ENCODE data around the gene ATP8B4. TPM values are rescaled to one million over a fixed set of nuclear protein-coding genes. Genes with fewer than 3 reads are reported as not detected.

The ATP8B4 gene
- total RNA-seq, 1 donor, result 0.99 TPM

- H3K4me3 ChIP-seq (ENCODE audit: low read depth, low read length), result no peak overlapping the region
- TF ChIP-seq CTCF (IDR thresholded peaks at IDR 0.05; ENCODE audit: insufficient read depth, low read length), result no peak
- DNase-seq (ENCODE audit: low read depth), result no peak
Observed at GRCh38 chr15:50120729-50121128, 1.7 kb upstream of the ATP8B4 start.

DNA sequence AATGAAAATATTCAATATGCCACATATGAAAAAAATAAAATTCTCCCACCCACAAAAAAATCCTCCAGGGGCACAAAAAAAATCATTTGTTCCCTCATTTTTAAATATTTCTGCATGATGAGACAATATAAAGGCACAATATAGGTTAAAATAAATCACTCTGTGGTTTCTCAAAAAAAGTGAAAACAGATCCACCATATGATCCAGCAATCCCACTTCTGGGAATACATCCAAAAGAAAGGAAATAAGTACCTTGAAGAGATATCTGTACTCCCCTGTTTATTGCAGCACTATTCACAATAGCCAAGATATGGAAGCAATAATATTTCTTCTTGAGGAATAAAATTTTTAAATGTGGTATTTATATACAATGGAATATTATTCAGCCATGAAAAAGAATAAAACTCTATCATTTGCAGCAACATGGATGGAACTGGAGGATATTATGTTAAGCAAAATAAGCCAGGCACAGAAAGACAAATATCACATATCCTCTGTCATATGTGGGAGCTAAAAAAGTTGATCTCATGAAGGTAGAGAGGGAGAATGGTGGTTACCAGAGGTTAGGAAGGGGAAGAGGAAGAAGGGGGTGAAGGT lies 1.5 kb downstream of the ATP8B4 start:
- DNase-seq (ENCODE audit: low read depth), result no peak
- no peak for TF ChIP-seq CTCF (IDR thresholded peaks at IDR 0.05; ENCODE audit: insufficient read depth, low read length)
- H3K4me3 ChIP-seq (ENCODE audit: low read depth, low read length), result no peak overlapping the region

GRCh38 chr15:50116477-50116876 lies 2.6 kb downstream of the ATP8B4 start:
- peak; percentile 34 for TF ChIP-seq CTCF (IDR thresholded peaks at IDR 0.05; ENCODE audit: insufficient read depth, low read length)
- no peak overlapping the region for H3K4me3 ChIP-seq (ENCODE audit: low read depth, low read length)
- DNase-seq (ENCODE audit: low read depth), result peak; percentile 27

DNA sequence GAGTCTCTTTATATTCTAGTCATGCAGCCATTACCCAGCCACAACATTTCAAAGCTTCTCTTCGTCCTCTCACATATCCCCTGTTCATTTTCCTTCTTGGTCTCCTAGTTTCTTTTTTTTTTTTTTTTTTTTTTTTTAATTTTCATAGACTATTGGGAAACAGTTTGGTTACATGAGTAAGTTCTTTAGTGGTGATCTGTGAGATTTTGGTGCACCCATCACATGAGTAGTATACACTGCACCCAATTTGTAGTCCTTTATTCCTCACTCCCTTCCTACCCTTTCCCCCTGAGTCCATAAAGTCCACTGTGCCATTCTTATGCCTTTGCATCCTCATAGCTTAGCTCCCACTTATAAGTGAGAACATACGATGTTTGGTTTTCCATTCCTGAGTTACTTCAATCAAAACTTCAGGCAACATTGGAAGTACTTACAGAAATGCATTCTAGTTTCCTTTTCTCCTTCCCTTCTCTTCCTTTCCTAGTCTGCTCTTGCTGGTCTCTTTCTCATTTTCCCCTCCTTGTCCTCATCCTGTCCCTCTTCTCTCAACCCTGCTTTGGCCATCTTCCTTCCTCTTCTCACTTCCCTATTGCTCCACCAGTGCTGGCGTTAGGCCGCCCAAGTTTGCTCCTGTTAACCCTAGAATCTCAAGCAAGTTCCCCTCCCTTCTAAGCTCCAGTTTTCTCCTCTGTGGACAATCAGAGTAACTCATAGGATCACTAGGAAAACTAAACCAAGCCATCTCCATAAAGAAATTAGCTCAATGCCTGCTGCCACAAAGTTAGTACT lies 4.8 kb downstream of the ATP8B4 start:
- no peak overlapping the region for H3K4me3 ChIP-seq (ENCODE audit: low read depth, low read length)
- DNase-seq (ENCODE audit: low read depth), result no peak
- no peak for TF ChIP-seq CTCF (IDR thresholded peaks at IDR 0.05; ENCODE audit: insufficient read depth, low read length)

- DNase-seq (ENCODE audit: low read depth), result no peak
- H3K4me3 ChIP-seq (ENCODE audit: low read depth, low read length), result no peak overlapping the region
- no peak for TF ChIP-seq CTCF (IDR thresholded peaks at IDR 0.05; ENCODE audit: insufficient read depth, low read length)
Observed at GRCh38 chr15:50113187-50113505, 5.9 kb downstream of the ATP8B4 start.

- H3K4me3 ChIP-seq (ENCODE audit: low read depth, low read length), result no peak overlapping the region
- no peak for TF ChIP-seq CTCF (IDR thresholded peaks at IDR 0.05; ENCODE audit: insufficient read depth, low read length)
- DNase-seq (ENCODE audit: low read depth), result no peak
Observed at GRCh38 chr15:50112488-50113186, 6.4 kb downstream of the ATP8B4 start.
